IMR-90 (cell line): Measurements from ENCODE around the gene SERPINE2. TPM values are rescaled to one million over a fixed set of nuclear protein-coding genes. Genes with fewer than 3 reads are reported as not detected.

Experiments used
- ATAC-seq: fragments of 200-7000 bp; cut with Tn5 transposase; 2 replicates; pipeline ENCODE4 v1.9.1; 2020; ENCODE audit warnings: low read depth, mild to moderate bottlenecking, moderate library complexity
- BruUV-seq: library from RNA; stranded (reverse); fragments of 400-500 nt; replicated peaks from 2 replicates; lab custom pipeline; 2021; lab: Mats Ljungman, UMichigan
- CTCF ChIA-PET: fragments of 300-600 bp; formaldehyde crosslinking; extraction: SDS; loops from one replicate; lab custom pipeline; 2021; ENCODE audit warnings: antibody characterized with exemption; lab: Yijun Ruan, JAX
- POLR2A ChIA-PET: fragments of 300-600 bp; sonication (Branson Sonifier 250); formaldehyde crosslinking; loops from one replicate; lab custom pipeline; 2022; ENCODE audit warnings: antibody characterized with exemption; ENCODE audit not compliant: unreplicated experiment; lab: Charles Lee
- DNase-seq: peaks from one replicate; pipeline ENCODE4 v3.0.0; 2013
- H2AFZ ChIP-seq: replicated peaks from 2 replicates; pipeline ENCODE3; 2013; ENCODE audit warnings: low read length, mild to moderate bottlenecking; ENCODE audit not compliant: poor library complexity
- H2AK5ac ChIP-seq: 2 replicates; pipeline ENCODE4 v1.6.1; 2013; ENCODE audit warnings: low read depth, low read length, inconsistent platforms
- H2AK9ac ChIP-seq: replicated peaks from 2 replicates; pipeline ENCODE3; 2013; ENCODE audit warnings: mild to moderate bottlenecking, low read depth, low read length, moderate library complexity; ENCODE audit not compliant: poor library complexity
- H2BK120ac ChIP-seq: 2 replicates; pipeline ENCODE4 v1.6.1; 2013; ENCODE audit warnings: low read depth, low read length, inconsistent platforms
- H2BK15ac ChIP-seq: 3 replicates; pipeline ENCODE4 v1.6.1; 2013; ENCODE audit warnings: low read depth, low read length, inconsistent platforms
- H2BK20ac ChIP-seq: 2 replicates; pipeline ENCODE4 v1.6.1; 2013; ENCODE audit warnings: low read depth, mild to moderate bottlenecking, inconsistent platforms, low read length, moderate library complexity
- H2BK5ac ChIP-seq: 2 replicates; pipeline ENCODE4 v1.6.1; 2013; ENCODE audit warnings: mild to moderate bottlenecking, low read depth, low read length, inconsistent platforms; ENCODE audit not compliant: poor library complexity, severe bottlenecking
- H3K14ac ChIP-seq: replicated peaks from 2 replicates; pipeline ENCODE4 v1.6.1; 2013; ENCODE audit warnings: low read depth, low read length, inconsistent platforms
- H3K18ac ChIP-seq: 2 replicates; pipeline ENCODE4 v1.6.1; 2013; ENCODE audit warnings: low read depth, low read length, control low read depth
- H3K23ac ChIP-seq: 2 replicates; pipeline ENCODE4 v1.6.1; 2013; ENCODE audit warnings: low read depth, low read length, inconsistent platforms
- H3K27ac ChIP-seq: 2 replicates; pipeline ENCODE4 v1.5.1; 2013; ENCODE audit warnings: mild to moderate bottlenecking, control low read depth, low read length; ENCODE audit not compliant: insufficient read depth
- H3K27me3 ChIP-seq: 2 replicates; pipeline ENCODE4 v1.6.1; 2013; ENCODE audit warnings: low read length; ENCODE audit not compliant: control insufficient read depth, insufficient read depth
- H3K36me3 ChIP-seq: 2 replicates; pipeline ENCODE4 v1.6.1; 2013; ENCODE audit warnings: low read length, mixed read lengths; ENCODE audit not compliant: control insufficient read depth, insufficient read depth
- H3K4ac ChIP-seq: 2 replicates; pipeline ENCODE4 v1.6.1; 2013; ENCODE audit warnings: low read depth, low read length, inconsistent platforms
- H3K4me1 ChIP-seq: 2 replicates; pipeline ENCODE4 v1.6.1; 2013; ENCODE audit warnings: low read length, mixed read lengths; ENCODE audit not compliant: control insufficient read depth, insufficient read depth
- H3K4me2 ChIP-seq: 2 replicates; pipeline ENCODE4 v1.6.1; 2013; ENCODE audit warnings: low read depth, mild to moderate bottlenecking, control low read depth, low read length, moderate library complexity
- H3K4me3 ChIP-seq: 2 replicates; pipeline ENCODE4 v1.5.1; 2013; ENCODE audit warnings: low read depth, mild to moderate bottlenecking, control low read depth, low read length, moderate library complexity; ENCODE audit not compliant: insufficient read depth
- H3K56ac ChIP-seq: 2 replicates; pipeline ENCODE4 v1.6.1; 2013; ENCODE audit warnings: low read length, inconsistent platforms; ENCODE audit not compliant: insufficient read depth; ENCODE audit errors: extremely low read depth
- H3K79me1 ChIP-seq, 2 experiments: 2 replicates each; pipeline ENCODE4 v1.6.1; 2013; ENCODE audit warnings: low read length in 2 of 2, inconsistent platforms in 1 of 2, low read depth in 1 of 2
- H3K9ac ChIP-seq: 2 replicates; pipeline ENCODE4 v1.6.1; 2013; ENCODE audit warnings: low read depth, low read length, control low read depth
- H3K9me1 ChIP-seq: 2 replicates; pipeline ENCODE4 v1.6.1; 2013; ENCODE audit warnings: low read length, inconsistent platforms; ENCODE audit not compliant: insufficient read depth
- H3K9me3 ChIP-seq: 2 replicates; pipeline ENCODE4 v1.6.1; 2013; ENCODE audit warnings: low read length; ENCODE audit not compliant: control insufficient read depth, insufficient read depth
- H4K20me1 ChIP-seq: 2 replicates; pipeline ENCODE4 v1.6.1; 2013; ENCODE audit warnings: low read length, inconsistent platforms; ENCODE audit not compliant: insufficient read depth
- H4K5ac ChIP-seq: 2 replicates; pipeline ENCODE4 v1.6.1; 2013; ENCODE audit warnings: mild to moderate bottlenecking, low read depth, low read length, control low read depth
- H4K8ac ChIP-seq, 2 experiments: 2 replicates each; pipeline ENCODE4 v1.6.1; 2013; ENCODE audit warnings: low read depth in 2 of 2, low read length in 2 of 2, control low read depth in 1 of 2, inconsistent platforms in 1 of 2
- H4K91ac ChIP-seq: 2 replicates; pipeline ENCODE4 v1.6.1; 2013; ENCODE audit warnings: low read depth, low read length, inconsistent platforms; ENCODE audit not compliant: insufficient read depth
- BHLHE40 ChIP-seq: fragments of 150-350 bp; IDR thresholded peaks from 2 replicates; pipeline ENCODE4 v1.6.1; 2016; ENCODE audit warnings: mild to moderate bottlenecking, low read depth, low read length
- CEBPB ChIP-seq: IDR thresholded peaks from 2 replicates; pipeline ENCODE4 v1.6.1; 2012; ENCODE audit warnings: low read depth, low read length, improper control_type of control experiment
- MAFK ChIP-seq: IDR thresholded peaks from 2 replicates; pipeline ENCODE4 v1.6.1; 2012; ENCODE audit warnings: low read depth, low read length, improper control_type of control experiment
- MAZ ChIP-seq: IDR thresholded peaks from 2 replicates; pipeline ENCODE4 v1.6.1; 2012; ENCODE audit warnings: low read depth, mild to moderate bottlenecking, low read length, improper control_type of control experiment, moderate library complexity, borderline replicate concordance
- MXI1 ChIP-seq: IDR thresholded peaks from 2 replicates; pipeline ENCODE4 v1.6.1; 2012; ENCODE audit warnings: low read depth, mild to moderate bottlenecking, low read length, moderate library complexity, borderline replicate concordance
- NFE2L2 ChIP-seq: fragments of 150-350 bp; IDR thresholded peaks from 2 replicates; pipeline ENCODE4 v1.6.1; 2016; ENCODE audit warnings: low read depth, mild to moderate bottlenecking, low read length
- POLR2A ChIP-seq: IDR thresholded peaks from 2 replicates; pipeline ENCODE4 v1.6.1; 2012; ENCODE audit warnings: mild to moderate bottlenecking, low read depth, low read length
- RAD21 ChIP-seq: IDR thresholded peaks from 2 replicates; pipeline ENCODE4 v1.6.1; 2012; ENCODE audit warnings: low read length, improper control_type of control experiment
- RCOR1 ChIP-seq: IDR thresholded peaks from 2 replicates; pipeline ENCODE4 v1.6.1; 2012; ENCODE audit warnings: mild to moderate bottlenecking, low read length, improper control_type of control experiment; ENCODE audit not compliant: insufficient replicate concordance
- RFX5 ChIP-seq: IDR thresholded peaks from 2 replicates; pipeline ENCODE4 v1.8.0; 2012; ENCODE audit warnings: low read depth, mild to moderate bottlenecking, low read length, moderate library complexity
- SMC3 ChIP-seq: fragments of 150-350 bp; IDR thresholded peaks from 2 replicates; pipeline ENCODE4 v1.6.1; 2016; ENCODE audit warnings: low read depth, mild to moderate bottlenecking, antibody characterized with exemption, low read length, moderate library complexity
- WGBS, 2 experiments: methylation state at CpG; one replicate each; pipeline versions ENCODE4 v1.1.5 to v1.1.7; 2013; ENCODE audit warnings: missing lambda C conversion rate in 2 of 2; ENCODE audit not compliant: insufficient read length in 1 of 2; ENCODE audit errors: extremely low coverage in 2 of 2; 5-methylcytosine and 5-hydroxymethylcytosine counted together
- dilution Hi-C: fragments of 300-500 bp; cut with HindIII; formaldehyde crosslinking; loops from one replicate; pipeline ENCODE4 v1.14.3; 2018; ENCODE audit warnings: low sequenced_read_pairs; ENCODE audit not compliant: unreplicated experiment
- in situ Hi-C: fragments of 300-500 bp; cut with MboI; formaldehyde crosslinking; loops from 3 replicates; pipeline ENCODE4 v1.14.3; 2019; ENCODE audit warnings: low sequenced_read_pairs, inconsistent platforms, mixed read lengths
- intact Hi-C: fragments of 100-400 bp; cut with micrococcal nuclease; formaldehyde crosslinking; loops from 2 replicates; pipeline ENCODE4 v1.10.0; 2022
- polyA plus RNA-seq, 3 experiments: library from polyadenylated mRNA; depleted of rRNA; stranded (reverse); fragments of >200 nt; gene quantifications; 2 replicates each; pipeline ENCODE4 v1.2.3, GENCODE V29; 2012; ENCODE audit warnings: low replicate concordance in 1 of 3
- total RNA-seq: library from RNA; depleted of rRNA; stranded (reverse); fragments of >200 nt; gene quantifications from 2 replicates; pipeline ENCODE4 v1.2.3, GENCODE V29; 2012
- TF ChIP-seq, protein P1 (sequence below): fragments of 150-350 bp; IDR thresholded peaks from 2 replicates; pipeline ENCODE4 v1.6.1; 2017; ENCODE audit warnings: mild to moderate bottlenecking, antibody characterized with exemption, low read length, low read depth
- TF ChIP-seq, protein P2 (sequence below): fragments of 150-350 bp; IDR thresholded peaks from 2 replicates; pipeline ENCODE4 v1.6.1; 2016; ENCODE audit warnings: low read depth, mild to moderate bottlenecking, low read length, moderate library complexity, borderline replicate concordance

Gene SERPINE2
- total and polyA plus RNA-seq, 2 of the 4 experiments (the other 2 are of a cell fraction): 24.0 to 62.7 TPM

DNA sequence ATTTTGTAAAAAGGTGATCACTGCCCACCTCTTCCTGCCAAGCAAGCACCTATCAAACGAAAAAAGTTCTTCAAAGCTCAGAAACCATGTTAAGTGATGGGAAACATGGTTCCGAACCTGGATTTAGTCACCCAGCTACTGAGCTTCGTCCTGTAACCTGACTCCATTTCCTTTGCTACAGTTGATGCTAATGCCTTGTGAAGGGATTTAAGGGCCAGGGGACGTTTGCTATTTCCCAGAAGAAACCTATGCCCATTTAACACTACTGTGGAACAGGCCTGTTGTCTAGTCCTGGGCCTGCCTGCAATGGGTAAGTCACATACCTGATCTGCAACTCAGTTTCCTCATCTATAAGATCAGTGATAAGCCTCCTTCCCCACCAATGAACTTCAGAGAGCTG is 14.8 kb downstream of the SERPINE2 start:
- dilution Hi-C loops: no loop called here
- Histone ChIP-seq H3K4me1 (0 out of 2 replicates have a peak, but pooled peaks cover 2% of the 10 kb centered on the region), H3K56ac (no peak overlapping the region), H3K18ac (no peak overlapping the region), H3K79me1 (peaks cover 21 to 30% of the 10 kb centered on the region in 2 experiments), H2BK5ac (no peak overlapping the region), H3K4me2 (no peak overlapping the region), H2AK9ac (no peak overlapping the region), H4K8ac (no peak overlapping the region), H2AFZ (no peak overlapping the region), H3K9me3 (no peaks in the 10 kb centered on the region), H3K23ac (no peak overlapping the region), H3K4ac (no peak overlapping the region), H3K36me3 (no peaks in the 10 kb centered on the region), H2BK120ac (no peak overlapping the region), H3K4me3 (no peak overlapping the region), H4K91ac (no peak overlapping the region), H3K27me3 (no peaks in the 10 kb centered on the region), H4K20me1 (no peaks in the 10 kb centered on the region), H4K5ac (no peak overlapping the region), H2AK5ac (no peak overlapping the region), H2BK20ac (no peak overlapping the region), H3K27ac (no peak overlapping the region), H3K14ac (no peak overlapping the region), H2BK15ac (no peak overlapping the region), H3K9ac (no peak overlapping the region), H3K9me1 (peaks cover 4% of the 10 kb centered on the region)
- WGBS, 2 experiments: no CpG with 5 or more reads among the region's 4 CpGs
- POLR2A ChIA-PET: no interaction called here
- intact Hi-C loops: no loop called here
- BruUV-seq: no TSS peak
- TF ChIP-seq MAFK (no peak), CEBPB (no peak), RCOR1 (no peak), POLR2A (no peak), RFX5 (no peak), RAD21 (no peak), MAZ (no peak), MXI1 (no peak), SMC3 (no peak), NFE2L2 (no peak), BHLHE40 (no peak)
- TF ChIP-seq, protein P1, sequence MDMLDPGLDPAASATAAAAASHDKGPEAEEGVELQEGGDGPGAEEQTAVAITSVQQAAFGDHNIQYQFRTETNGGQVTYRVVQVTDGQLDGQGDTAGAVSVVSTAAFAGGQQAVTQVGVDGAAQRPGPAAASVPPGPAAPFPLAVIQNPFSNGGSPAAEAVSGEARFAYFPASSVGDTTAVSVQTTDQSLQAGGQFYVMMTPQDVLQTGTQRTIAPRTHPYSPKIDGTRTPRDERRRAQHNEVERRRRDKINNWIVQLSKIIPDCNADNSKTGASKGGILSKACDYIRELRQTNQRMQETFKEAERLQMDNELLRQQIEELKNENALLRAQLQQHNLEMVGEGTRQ: no peak
- TF ChIP-seq, protein P2, sequence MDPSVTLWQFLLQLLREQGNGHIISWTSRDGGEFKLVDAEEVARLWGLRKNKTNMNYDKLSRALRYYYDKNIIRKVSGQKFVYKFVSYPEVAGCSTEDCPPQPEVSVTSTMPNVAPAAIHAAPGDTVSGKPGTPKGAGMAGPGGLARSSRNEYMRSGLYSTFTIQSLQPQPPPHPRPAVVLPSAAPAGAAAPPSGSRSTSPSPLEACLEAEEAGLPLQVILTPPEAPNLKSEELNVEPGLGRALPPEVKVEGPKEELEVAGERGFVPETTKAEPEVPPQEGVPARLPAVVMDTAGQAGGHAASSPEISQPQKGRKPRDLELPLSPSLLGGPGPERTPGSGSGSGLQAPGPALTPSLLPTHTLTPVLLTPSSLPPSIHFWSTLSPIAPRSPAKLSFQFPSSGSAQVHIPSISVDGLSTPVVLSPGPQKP: no peak
- ATAC-seq (no peak), DNase-seq (no peak)
- in situ Hi-C loops: no loop called here
- CTCF ChIA-PET: interaction anchor here (1.0 kb wide), 1 partner anchor 31 kb away, joined by 3 read pairs; no protein-coding TSS in a partner anchor
